Measurements from ENCODE around the gene TMED6. TPM values are rescaled to one million over a fixed set of nuclear protein-coding genes. Genes with fewer than 3 reads are reported as not detected.

The TMED6 gene
- polyA plus RNA-seq, 6 donors from 2014 or later = 0.44 TPM; not detected in 5

DNA sequence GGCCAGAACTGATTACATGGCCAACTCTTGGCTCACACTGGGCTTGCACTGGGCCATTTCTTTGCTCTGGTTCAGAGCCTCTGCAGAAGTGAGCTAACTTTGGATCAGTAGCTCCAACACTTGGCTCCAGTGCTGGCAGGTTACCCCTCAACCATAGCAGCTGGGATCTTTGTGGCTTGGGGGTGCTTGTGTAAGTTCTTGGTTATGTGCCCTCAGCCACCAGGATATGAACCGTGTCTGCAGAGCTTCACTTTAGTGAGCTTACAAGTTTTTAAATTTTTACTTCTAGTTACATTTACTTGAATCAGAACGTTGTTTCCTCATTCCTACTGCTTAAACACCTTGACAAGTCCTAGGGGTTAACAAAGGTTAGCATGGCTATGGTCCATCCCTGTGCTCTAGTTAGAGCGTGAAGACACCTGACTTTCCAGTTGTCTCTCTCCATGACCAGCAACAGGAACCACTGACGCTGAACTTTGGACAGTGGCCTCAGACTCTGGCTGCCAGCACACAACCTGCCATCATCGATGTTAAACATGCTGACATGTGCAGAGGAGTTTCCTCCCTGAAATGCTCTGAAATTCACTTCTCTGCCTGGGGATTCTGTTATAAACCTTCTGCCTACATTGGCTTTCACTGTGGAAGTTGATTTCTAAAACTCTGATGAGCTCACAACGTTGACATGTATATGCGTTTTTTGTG lies 25.3 kb downstream of the TMED6 start:
- H3K27me3 Mint-ChIP-seq = no peaks in the 10 kb centered on the region
- peaks cover 25 to 39% (median 38%) of the 10 kb centered on the region in 3 donors for H3K4me1 Mint-ChIP-seq
- H3K9me3 Mint-ChIP-seq = no peaks in the 10 kb centered on the region
- DNase-seq (no peak), ATAC-seq (ENCODE audit: low read depth in 2 of 2) (no peak)
- no peak overlapping the region for H3K27ac Mint-ChIP-seq
- H3K36me3 Mint-ChIP-seq = no peaks in the 10 kb centered on the region
- peak overlapping the region in 1 of 8 donors; percentile 62 for H3K4me3 Mint-ChIP-seq

DNA sequence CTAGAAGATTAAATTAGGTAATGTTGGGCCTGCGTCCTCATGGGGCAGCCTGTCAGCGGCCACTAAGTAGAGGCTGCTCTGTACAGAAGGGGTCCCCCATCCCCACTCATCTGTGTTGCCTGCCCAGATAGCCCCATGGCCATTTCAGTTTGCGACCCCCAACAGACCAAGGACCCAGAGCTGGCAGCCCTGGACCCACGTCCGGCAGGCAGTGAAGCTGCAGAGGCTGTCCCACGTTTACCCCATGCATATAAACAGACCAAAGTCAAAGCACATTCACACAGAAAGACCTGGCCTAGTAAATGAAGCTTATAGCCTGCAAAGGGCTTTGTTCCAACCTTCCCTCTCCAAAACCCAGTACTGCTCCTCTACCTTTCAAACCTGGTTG lies 25.8 kb downstream of the TMED6 start:
- no peak for ATAC-seq (ENCODE audit: low read depth in 2 of 2)
- Mint-ChIP-seq H3K4me1 (peaks cover 23 to 40% (median 39%) of the 10 kb centered on the region in 3 donors), H3K27ac (peak overlapping the region in 2 of 6 donors; percentile 16 to 51), H3K9me3 (no peaks in the 10 kb centered on the region), H3K27me3 (no peaks in the 10 kb centered on the region), H3K36me3 (no peaks in the 10 kb centered on the region), H3K4me3 (no peak overlapping the region)
- no peak for DNase-seq

DNA sequence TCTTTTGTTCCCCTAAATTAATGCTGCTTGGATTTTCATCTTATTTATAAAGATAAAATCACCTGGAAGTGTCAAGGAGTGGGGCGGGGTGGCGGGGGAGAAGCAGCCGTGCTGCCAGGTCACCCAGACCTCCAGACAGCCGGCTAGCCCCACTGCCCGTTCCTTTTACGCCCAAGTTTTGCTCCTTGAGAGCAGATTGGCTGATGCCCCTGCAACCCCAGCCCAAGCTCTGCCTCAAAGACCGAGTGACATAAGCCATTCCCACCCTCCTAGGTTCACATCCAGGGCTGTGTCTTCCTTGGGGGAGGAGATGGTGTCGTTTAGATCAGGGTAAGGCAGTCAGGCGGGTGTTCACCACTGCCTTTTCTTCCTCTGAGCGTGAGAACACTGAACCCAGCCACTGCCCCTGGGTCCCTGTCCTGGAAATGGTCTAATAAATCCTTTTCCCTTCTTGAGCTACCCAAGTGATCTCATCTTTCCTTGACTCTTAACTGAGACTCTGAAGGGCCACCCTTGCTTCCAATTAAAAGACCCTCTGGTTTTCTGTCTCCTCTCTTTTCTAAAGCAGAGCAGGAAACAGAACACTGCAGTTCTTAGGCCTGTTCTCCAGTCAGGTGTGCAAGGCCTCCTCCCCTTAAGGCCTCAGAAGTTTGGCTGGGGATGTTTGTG lies 26.9 kb downstream of the TMED6 start:
- H3K9me3 Mint-ChIP-seq = no peaks in the 10 kb centered on the region
- DNase-seq (no peak), ATAC-seq (ENCODE audit: low read depth in 2 of 2) (no peak)
- peaks cover 22 to 40% (median 37%) of the 10 kb centered on the region in 3 donors for H3K4me1 Mint-ChIP-seq
- peaks cover 0 to 2% of the 10 kb centered on the region in 2 donors for H3K36me3 Mint-ChIP-seq
- no peak overlapping the region for H3K4me3 Mint-ChIP-seq
- H3K27me3 Mint-ChIP-seq = no peaks in the 10 kb centered on the region
- peak overlapping the region in 3 of 6 donors; percentile 42 to 88 (median 54) for H3K27ac Mint-ChIP-seq

GRCh38 chr16:69324013-69324531 lies 27.5 kb downstream of the TMED6 start:
- Mint-ChIP-seq H3K27me3 (no peaks in the 10 kb centered on the region), H3K36me3 (peaks cover 0 to 8% of the 10 kb centered on the region in 2 donors), H3K4me3 (no peak overlapping the region), H3K27ac (peak overlapping the region in 3 of 6 donors; percentile 42 to 88 (median 54)), H3K4me1 (peaks cover 26 to 34% (median 31%) of the 10 kb centered on the region in 3 donors), H3K9me3 (no peaks in the 10 kb centered on the region)
- DNase-seq (no peak), ATAC-seq (ENCODE audit: low read depth in 2 of 2) (no peak)

GRCh38 chr16:69323415-69323814 lies 28.2 kb downstream of the TMED6 start:
- ATAC-seq (ENCODE audit: low read depth in 2 of 2) (no peak), DNase-seq (no peak)
- H3K36me3 Mint-ChIP-seq = peaks cover 0 to 8% of the 10 kb centered on the region in 2 donors
- peaks cover 26 to 29% (median 27%) of the 10 kb centered on the region in 3 donors for H3K4me1 Mint-ChIP-seq
- H3K4me3 Mint-ChIP-seq = no peak overlapping the region
- peak overlapping the region in 2 of 6 donors; percentile 49 to 71 for H3K27ac Mint-ChIP-seq
- H3K9me3 Mint-ChIP-seq = no peaks in the 10 kb centered on the region
- H3K27me3 Mint-ChIP-seq = no peaks in the 10 kb centered on the region

GRCh38 chr16:69322343-69322742 lies 29.2 kb downstream of the TMED6 start:
- no peak for ATAC-seq (ENCODE audit: low read depth in 2 of 2)
- Mint-ChIP-seq H3K27me3 (no peaks in the 10 kb centered on the region), H3K4me1 (peaks cover 22 to 29% (median 26%) of the 10 kb centered on the region in 3 donors), H3K36me3 (peaks cover 0 to 8% of the 10 kb centered on the region in 2 donors), H3K4me3 (peak overlapping the region in 1 of 8 donors; percentile 44), H3K9me3 (no peaks in the 10 kb centered on the region), H3K27ac (peak overlapping the region in 2 of 6 donors; percentile 16 to 63)
- no peak for DNase-seq

GRCh38 chr16:69321080-69321479 lies 30.5 kb downstream of the TMED6 start:
- H3K36me3 Mint-ChIP-seq = peaks cover 0 to 8% of the 10 kb centered on the region in 2 donors
- no peak for ATAC-seq (ENCODE audit: low read depth in 2 of 2)
- DNase-seq = no peak
- H3K27me3 Mint-ChIP-seq = no peaks in the 10 kb centered on the region
- H3K9me3 Mint-ChIP-seq = no peaks in the 10 kb centered on the region
- peaks cover 11 to 27% (median 20%) of the 10 kb centered on the region in 3 donors for H3K4me1 Mint-ChIP-seq
- no peak overlapping the region for H3K4me3 Mint-ChIP-seq
- peak overlapping the region in 1 of 6 donors; percentile 41 for H3K27ac Mint-ChIP-seq

DNA sequence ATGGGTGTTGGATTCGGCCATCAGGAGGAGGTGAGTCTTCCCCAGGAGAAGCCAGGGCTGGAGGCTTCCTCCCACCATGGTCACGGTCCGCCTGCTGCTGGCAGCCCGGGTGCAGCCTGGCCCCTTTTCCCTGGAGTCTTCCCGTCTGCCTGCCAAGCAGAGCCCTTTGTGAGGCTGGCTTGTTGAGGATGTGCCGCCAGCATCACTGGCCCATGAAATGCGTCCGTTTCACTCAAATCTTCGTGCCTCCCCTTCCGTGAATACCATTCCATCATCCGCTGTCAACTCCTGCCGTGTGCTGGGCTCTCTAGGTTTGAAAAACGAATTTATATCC lies 30.9 kb downstream of the TMED6 start:
- peaks cover 0 to 8% of the 10 kb centered on the region in 2 donors for H3K36me3 Mint-ChIP-seq
- DNase-seq = no peak
- no peak for ATAC-seq (ENCODE audit: low read depth in 2 of 2)
- H3K27ac Mint-ChIP-seq = peak overlapping the region in 1 of 6 donors; percentile 41
- H3K9me3 Mint-ChIP-seq = no peaks in the 10 kb centered on the region
- peaks cover 10 to 27% (median 16%) of the 10 kb centered on the region in 3 donors for H3K4me1 Mint-ChIP-seq
- H3K4me3 Mint-ChIP-seq = no peak overlapping the region
- no peaks in the 10 kb centered on the region for H3K27me3 Mint-ChIP-seq

DNA sequence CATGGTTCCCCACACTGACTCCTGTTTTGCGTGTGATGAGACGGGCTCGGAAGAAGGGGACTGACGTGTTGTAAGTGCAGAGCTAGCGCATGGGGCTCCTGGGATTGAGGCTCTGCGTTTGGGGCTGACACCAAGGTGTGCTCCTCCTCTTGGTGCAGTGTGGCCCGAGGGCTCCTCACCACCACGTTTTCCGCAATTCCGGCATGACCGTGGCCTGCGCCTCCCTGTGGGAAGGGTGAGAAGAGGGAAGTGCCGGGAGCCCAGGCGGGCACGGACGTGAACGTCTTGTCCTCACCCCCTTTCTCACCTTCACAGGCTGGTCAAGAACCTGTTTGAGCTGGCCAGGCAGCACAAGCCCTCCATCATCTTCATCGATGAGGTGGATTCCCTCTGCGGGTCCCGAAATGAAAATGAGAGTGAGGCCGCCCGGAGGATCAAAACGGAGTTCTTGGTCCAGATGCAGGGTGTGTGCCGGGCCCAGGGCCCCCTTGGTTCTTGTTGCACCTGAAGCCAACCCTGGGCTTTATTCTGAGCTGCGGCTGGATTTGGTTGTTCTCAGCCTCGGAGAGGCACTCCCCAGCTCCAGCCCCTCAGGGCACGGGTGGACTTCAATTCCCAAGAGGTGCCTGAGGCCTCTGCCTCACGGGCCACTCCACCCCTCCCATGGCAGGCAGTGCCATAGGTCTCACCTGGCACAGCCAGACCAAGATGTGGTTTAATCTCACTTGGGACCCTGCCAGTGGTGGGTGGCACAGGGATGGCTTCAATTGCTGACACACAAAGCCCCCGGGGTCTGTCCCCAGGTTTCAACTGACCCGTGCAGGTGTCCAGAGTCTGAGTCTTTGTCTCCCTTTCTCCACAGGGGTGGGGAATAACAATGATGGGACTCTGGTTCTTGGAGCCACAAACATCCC lies 31.5 kb downstream of the TMED6 start:
- peaks cover 0 to 8% of the 10 kb centered on the region in 2 donors for H3K36me3 Mint-ChIP-seq
- H3K27ac Mint-ChIP-seq = peak overlapping the region in 1 of 6 donors; percentile 46
- no peak overlapping the region for H3K4me3 Mint-ChIP-seq
- no peaks in the 10 kb centered on the region for H3K27me3 Mint-ChIP-seq
- no peak for ATAC-seq (ENCODE audit: low read depth in 2 of 2)
- H3K4me1 Mint-ChIP-seq = peaks cover 11 to 26% (median 16%) of the 10 kb centered on the region in 3 donors
- H3K9me3 Mint-ChIP-seq = no peaks in the 10 kb centered on the region
- no peak for DNase-seq

DNA sequence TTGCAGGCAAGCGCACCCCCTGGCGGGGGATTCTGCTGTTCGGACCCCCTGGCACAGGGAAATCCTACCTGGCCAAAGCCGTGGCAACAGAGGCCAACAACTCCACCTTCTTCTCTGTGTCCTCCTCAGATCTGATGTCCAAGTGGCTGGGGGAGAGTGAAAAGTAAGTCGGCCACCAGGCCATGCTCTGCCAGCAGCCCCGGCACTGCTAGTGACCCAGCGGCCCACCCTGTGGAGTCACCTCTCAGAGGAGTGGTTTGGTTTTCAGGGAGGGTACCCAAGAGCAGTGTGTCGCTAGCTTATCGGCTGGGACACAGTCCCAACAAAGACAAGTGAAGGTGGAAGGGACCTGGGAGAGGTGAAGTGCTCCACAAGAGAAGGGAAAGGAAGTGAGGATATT lies 32.2 kb downstream of the TMED6 start:
- H3K9me3 Mint-ChIP-seq = no peaks in the 10 kb centered on the region
- H3K27me3 Mint-ChIP-seq = no peaks in the 10 kb centered on the region
- peaks cover 0 to 8% of the 10 kb centered on the region in 2 donors for H3K36me3 Mint-ChIP-seq
- peaks cover 12 to 19% (median 14%) of the 10 kb centered on the region in 3 donors for H3K4me1 Mint-ChIP-seq
- H3K27ac Mint-ChIP-seq = peak overlapping the region in 1 of 6 donors; percentile 46
- DNase-seq = no peak
- no peak overlapping the region for H3K4me3 Mint-ChIP-seq
- no peak for ATAC-seq (ENCODE audit: low read depth in 2 of 2)

DNA sequence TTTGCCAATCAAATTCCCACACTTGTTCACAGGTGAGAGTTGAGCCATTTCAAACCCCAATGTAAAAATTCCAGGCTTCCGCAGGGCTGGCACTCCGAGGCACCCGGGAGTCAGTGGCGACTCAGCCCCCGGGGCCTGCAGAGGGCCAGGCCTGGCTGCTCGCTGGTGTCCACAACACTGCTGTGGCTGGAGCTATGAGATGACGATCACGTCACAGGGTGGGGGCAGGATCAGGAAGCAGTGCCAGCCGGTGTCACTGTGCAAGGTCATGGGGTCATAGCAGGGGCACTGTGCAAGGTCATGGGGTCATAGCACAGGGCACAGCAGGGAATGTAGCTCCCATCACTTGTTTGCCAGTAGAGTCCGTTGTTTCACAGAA lies 32.7 kb downstream of the TMED6 start:
- no peak for DNase-seq
- Mint-ChIP-seq H3K27me3 (no peaks in the 10 kb centered on the region), H3K27ac (peak overlapping the region in 1 of 6 donors; percentile 12), H3K4me1 (peaks cover 12 to 18% (median 18%) of the 10 kb centered on the region in 3 donors), H3K36me3 (peaks cover 0 to 8% of the 10 kb centered on the region in 2 donors), H3K4me3 (no peak overlapping the region), H3K9me3 (no peaks in the 10 kb centered on the region)
- no peak for ATAC-seq (ENCODE audit: low read depth in 2 of 2)

DNA sequence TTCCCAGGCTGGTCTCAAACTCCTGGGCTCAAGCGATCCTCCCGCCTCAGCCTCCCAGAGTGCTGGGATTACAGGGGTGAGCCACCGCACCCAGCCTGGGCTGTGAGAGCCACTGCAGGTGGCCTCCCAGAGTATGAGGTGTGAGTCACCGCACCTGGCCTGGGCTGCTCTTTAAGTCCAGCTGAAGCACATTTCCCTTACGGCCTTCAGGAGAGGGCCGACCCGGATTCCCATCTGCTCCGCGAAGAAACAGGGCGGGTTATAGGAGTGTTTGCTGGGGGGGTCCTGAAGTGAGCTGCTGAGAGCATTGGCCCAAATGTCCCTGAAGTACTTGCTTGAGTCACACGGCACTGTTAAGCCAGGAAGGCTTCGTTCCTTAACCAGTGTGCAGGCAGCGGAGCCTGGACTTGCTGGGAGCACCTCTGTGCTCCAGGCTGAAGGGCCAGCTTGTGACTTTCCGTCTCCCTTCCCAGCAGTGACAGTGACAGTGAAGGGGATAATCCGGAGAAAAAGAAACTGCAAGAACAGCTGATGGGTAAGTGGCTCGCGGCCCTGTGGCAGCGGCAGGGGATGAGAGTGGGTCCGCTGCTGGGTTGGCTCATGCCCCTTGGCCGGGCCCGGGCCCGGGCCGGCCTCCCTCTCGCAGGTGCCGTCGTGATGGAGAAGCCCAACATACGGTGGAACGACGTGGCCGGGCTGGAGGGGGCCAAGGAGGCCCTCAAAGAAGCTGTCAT lies 33.2 kb downstream of the TMED6 start:
- Mint-ChIP-seq H3K27ac (no peak overlapping the region), H3K36me3 (peaks cover 0 to 8% of the 10 kb centered on the region in 2 donors), H3K9me3 (no peaks in the 10 kb centered on the region), H3K4me1 (peaks cover 18 to 21% (median 18%) of the 10 kb centered on the region in 3 donors), H3K4me3 (no peak overlapping the region), H3K27me3 (no peaks in the 10 kb centered on the region)
- ATAC-seq (ENCODE audit: low read depth in 2 of 2) = no peak
- DNase-seq = no peak

Data from naive B cell (primary cell).